ENCODE measurements around the gene NRF1.

DNA sequence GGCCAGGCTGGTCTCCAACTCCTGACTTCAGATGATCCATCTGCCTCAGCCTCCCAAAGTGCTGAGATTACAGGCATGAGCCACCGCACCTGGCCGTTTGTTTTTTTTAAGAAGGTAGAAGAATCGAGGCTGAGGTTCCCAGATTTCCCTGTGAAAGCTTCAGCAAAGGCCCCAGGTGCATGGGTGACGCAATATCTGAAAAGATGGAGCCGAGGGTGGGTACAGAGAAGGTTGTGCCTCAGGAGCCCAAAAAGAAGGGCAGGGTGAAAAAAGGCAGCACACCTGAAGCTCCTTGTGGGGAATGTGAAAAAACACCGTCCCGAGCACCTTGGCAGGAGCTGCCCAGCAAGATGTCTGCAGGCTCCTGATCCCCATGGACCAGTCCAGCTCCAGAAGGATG lies 35.8 kb upstream of the NRF1 start:
- TF ChIP-seq, protein P1, sequence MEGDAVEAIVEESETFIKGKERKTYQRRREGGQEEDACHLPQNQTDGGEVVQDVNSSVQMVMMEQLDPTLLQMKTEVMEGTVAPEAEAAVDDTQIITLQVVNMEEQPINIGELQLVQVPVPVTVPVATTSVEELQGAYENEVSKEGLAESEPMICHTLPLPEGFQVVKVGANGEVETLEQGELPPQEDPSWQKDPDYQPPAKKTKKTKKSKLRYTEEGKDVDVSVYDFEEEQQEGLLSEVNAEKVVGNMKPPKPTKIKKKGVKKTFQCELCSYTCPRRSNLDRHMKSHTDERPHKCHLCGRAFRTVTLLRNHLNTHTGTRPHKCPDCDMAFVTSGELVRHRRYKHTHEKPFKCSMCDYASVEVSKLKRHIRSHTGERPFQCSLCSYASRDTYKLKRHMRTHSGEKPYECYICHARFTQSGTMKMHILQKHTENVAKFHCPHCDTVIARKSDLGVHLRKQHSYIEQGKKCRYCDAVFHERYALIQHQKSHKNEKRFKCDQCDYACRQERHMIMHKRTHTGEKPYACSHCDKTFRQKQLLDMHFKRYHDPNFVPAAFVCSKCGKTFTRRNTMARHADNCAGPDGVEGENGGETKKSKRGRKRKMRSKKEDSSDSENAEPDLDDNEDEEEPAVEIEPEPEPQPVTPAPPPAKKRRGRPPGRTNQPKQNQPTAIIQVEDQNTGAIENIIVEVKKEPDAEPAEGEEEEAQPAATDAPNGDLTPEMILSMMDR (IDR thresholded peaks at IDR 0.05), result no peak
- no peak for TF ChIP-seq POLR2A (IDR thresholded peaks at IDR 0.05)

All from adrenal gland (tissue), 5 donors.